Liver (tissue), 3 donors: ENCODE measurements around the gene CNP.

Source experiments
- FOXA1 ChIP-seq: IDR thresholded peaks from 2 replicates; pipeline ENCODE4 v1.6.1; 2016; ENCODE audit warnings: antibody characterized with exemption
- JUND ChIP-seq, 2 donors: IDR thresholded peaks; 2 replicates each; pipeline ENCODE4 v1.6.1; 2016; ENCODE audit warnings: antibody characterized with exemption in 2 of 2
- RAD21 ChIP-seq, 2 donors: IDR thresholded peaks; 2 replicates each; pipeline ENCODE4 v1.6.1; 2016; ENCODE audit warnings: antibody characterized with exemption in 2 of 2, mild to moderate bottlenecking in 2 of 2
- RXRA ChIP-seq, 2 donors: IDR thresholded peaks; 2 replicates each; pipeline ENCODE4 v1.6.1; 2017 to 2018; ENCODE audit warnings: antibody characterized with exemption in 2 of 2, mild to moderate bottlenecking in 1 of 2
- SP1 ChIP-seq: IDR thresholded peaks from 2 replicates; pipeline ENCODE4 v1.6.1; 2018; ENCODE audit warnings: antibody characterized with exemption, mild to moderate bottlenecking
- TAF1 ChIP-seq: conservative IDR thresholded peaks from 2 replicates; pipeline ENCODE4 v1.6.1; 2016; ENCODE audit warnings: antibody characterized with exemption, mild to moderate bottlenecking
- YY1 ChIP-seq: IDR thresholded peaks from 2 replicates; pipeline ENCODE4 v1.6.1; 2016; ENCODE audit warnings: antibody characterized with exemption, mild to moderate bottlenecking
- TF ChIP-seq, protein P1 (sequence below): fragments of 150-350 bp; IDR thresholded peaks from 2 replicates; pipeline ENCODE4 v1.5.1; 2017; ENCODE audit warnings: improper control_type of control experiment, low read depth, low read length; ENCODE audit not compliant: missing input control
- TF ChIP-seq, protein P2 (sequence below): IDR thresholded peaks from 2 replicates; pipeline ENCODE4 v1.6.1; 2016; ENCODE audit warnings: antibody characterized with exemption, mild to moderate bottlenecking
- TF ChIP-seq, protein P3 (sequence below): IDR thresholded peaks from 2 replicates; pipeline ENCODE4 v1.6.1; 2016; ENCODE audit warnings: antibody characterized with exemption
- TF ChIP-seq, protein P4 (sequence below): IDR thresholded peaks from 2 replicates; pipeline ENCODE4 v1.6.1; 2016; ENCODE audit warnings: antibody characterized with exemption
- TF ChIP-seq, protein P5 (sequence below): IDR thresholded peaks from 2 replicates; pipeline ENCODE4 v1.6.1; 2016; ENCODE audit warnings: antibody characterized with exemption
- donor health status: healthy.
- donor health status: healthy.

DNA sequence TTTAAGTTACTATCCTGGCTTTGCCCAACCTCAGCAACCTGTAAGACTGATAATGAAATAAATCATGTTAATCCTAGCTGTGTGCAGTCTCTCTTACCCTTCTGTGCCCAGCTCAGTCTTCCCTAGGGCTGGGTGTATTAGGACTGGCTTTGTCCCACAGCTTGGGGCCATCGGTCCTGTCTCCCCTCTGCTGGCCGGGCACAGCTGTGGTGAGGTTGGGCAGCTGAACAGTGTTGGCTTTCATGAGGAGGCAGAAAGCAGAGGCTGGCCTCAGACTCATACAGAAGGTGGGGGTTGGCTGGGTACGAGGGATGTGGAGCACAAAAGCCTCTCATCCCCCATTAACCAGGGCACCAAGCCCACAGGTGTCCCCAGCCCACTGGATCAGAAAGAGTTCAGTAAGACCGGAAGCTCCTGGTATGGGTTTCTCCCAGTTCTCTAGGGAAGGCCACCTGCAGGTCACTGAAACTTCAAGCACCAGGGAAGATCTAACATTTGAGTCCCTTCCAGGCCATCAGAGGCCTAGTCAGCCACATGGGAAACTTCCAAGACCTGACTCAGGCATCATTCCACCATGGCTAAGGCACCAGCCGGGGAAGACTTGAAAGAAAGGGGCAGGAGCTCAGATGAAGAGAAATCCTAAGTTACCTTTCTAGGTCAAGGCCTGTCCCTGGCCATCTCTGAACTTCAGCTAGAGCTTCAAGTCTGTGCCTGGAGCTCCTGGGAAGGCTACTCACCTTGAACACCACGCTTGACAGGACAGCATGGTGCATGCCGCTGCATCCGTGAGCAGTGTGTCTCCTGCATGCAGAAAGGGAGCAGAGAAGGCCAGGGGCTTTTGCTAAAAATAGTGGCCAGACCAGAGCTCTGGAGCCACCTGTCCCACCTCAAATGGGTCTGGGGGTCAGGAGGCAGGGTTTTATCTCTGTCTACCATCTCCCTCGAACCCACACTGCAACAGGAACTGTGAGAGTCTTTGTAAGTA lies 8.8 kb downstream of the CNP start:
- TF ChIP-seq, protein P1, sequence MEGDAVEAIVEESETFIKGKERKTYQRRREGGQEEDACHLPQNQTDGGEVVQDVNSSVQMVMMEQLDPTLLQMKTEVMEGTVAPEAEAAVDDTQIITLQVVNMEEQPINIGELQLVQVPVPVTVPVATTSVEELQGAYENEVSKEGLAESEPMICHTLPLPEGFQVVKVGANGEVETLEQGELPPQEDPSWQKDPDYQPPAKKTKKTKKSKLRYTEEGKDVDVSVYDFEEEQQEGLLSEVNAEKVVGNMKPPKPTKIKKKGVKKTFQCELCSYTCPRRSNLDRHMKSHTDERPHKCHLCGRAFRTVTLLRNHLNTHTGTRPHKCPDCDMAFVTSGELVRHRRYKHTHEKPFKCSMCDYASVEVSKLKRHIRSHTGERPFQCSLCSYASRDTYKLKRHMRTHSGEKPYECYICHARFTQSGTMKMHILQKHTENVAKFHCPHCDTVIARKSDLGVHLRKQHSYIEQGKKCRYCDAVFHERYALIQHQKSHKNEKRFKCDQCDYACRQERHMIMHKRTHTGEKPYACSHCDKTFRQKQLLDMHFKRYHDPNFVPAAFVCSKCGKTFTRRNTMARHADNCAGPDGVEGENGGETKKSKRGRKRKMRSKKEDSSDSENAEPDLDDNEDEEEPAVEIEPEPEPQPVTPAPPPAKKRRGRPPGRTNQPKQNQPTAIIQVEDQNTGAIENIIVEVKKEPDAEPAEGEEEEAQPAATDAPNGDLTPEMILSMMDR = no peak
- TF ChIP-seq, protein P2, sequence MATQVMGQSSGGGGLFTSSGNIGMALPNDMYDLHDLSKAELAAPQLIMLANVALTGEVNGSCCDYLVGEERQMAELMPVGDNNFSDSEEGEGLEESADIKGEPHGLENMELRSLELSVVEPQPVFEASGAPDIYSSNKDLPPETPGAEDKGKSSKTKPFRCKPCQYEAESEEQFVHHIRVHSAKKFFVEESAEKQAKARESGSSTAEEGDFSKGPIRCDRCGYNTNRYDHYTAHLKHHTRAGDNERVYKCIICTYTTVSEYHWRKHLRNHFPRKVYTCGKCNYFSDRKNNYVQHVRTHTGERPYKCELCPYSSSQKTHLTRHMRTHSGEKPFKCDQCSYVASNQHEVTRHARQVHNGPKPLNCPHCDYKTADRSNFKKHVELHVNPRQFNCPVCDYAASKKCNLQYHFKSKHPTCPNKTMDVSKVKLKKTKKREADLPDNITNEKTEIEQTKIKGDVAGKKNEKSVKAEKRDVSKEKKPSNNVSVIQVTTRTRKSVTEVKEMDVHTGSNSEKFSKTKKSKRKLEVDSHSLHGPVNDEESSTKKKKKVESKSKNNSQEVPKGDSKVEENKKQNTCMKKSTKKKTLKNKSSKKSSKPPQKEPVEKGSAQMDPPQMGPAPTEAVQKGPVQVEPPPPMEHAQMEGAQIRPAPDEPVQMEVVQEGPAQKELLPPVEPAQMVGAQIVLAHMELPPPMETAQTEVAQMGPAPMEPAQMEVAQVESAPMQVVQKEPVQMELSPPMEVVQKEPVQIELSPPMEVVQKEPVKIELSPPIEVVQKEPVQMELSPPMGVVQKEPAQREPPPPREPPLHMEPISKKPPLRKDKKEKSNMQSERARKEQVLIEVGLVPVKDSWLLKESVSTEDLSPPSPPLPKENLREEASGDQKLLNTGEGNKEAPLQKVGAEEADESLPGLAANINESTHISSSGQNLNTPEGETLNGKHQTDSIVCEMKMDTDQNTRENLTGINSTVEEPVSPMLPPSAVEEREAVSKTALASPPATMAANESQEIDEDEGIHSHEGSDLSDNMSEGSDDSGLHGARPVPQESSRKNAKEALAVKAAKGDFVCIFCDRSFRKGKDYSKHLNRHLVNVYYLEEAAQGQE = no peak
- TF ChIP-seq, protein P3, sequence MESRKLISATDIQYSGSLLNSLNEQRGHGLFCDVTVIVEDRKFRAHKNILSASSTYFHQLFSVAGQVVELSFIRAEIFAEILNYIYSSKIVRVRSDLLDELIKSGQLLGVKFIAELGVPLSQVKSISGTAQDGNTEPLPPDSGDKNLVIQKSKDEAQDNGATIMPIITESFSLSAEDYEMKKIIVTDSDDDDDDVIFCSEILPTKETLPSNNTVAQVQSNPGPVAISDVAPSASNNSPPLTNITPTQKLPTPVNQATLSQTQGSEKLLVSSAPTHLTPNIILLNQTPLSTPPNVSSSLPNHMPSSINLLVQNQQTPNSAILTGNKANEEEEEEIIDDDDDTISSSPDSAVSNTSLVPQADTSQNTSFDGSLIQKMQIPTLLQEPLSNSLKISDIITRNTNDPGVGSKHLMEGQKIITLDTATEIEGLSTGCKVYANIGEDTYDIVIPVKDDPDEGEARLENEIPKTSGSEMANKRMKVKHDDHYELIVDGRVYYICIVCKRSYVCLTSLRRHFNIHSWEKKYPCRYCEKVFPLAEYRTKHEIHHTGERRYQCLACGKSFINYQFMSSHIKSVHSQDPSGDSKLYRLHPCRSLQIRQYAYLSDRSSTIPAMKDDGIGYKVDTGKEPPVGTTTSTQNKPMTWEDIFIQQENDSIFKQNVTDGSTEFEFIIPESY = no peak
- TF ChIP-seq JUND (IDR thresholded peaks at IDR 0.05) (no peak), TAF1 (no peak), RAD21 (IDR thresholded peaks at IDR 0.05) (no peak), FOXA1 (no peak), SP1 (no peak), YY1 (no peak), RXRA (IDR thresholded peaks at IDR 0.05) (no peak)
- TF ChIP-seq, protein P4, sequence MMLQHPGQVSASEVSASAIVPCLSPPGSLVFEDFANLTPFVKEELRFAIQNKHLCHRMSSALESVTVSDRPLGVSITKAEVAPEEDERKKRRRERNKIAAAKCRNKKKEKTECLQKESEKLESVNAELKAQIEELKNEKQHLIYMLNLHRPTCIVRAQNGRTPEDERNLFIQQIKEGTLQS = no peak
- TF ChIP-seq, protein P5, sequence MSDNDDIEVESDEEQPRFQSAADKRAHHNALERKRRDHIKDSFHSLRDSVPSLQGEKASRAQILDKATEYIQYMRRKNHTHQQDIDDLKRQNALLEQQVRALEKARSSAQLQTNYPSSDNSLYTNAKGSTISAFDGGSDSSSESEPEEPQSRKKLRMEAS = no peak
